GM21526 (cell line): ENCODE measurements around the gene TMEM151B.

Experiments
- ATAC-seq: cut with Tn5 transposase; IDR thresholded peaks from one replicate; pipeline ENCODE4 v1.9.1; 2021; ENCODE audit warnings: moderate library complexity; ENCODE audit not compliant: unreplicated experiment, low FRiP score

Gene TMEM151B

GRCh38 chr6:44276667-44277640, 6.7 kb downstream of the TMEM151B start:
- no peak for ATAC-seq

GRCh38 chr6:44277763-44278162, 7.5 kb downstream of the TMEM151B start:
- no peak for ATAC-seq

- ATAC-seq, result no peak
Observed at GRCh38 chr6:44278315-44278714, 8.1 kb downstream of the TMEM151B start.

GRCh38 chr6:44278774-44279697, 8.8 kb downstream of the TMEM151B start:
- no peak for ATAC-seq

GRCh38 chr6:44284121-44284520, 13.9 kb downstream of the TMEM151B start:
- no peak for ATAC-seq

GRCh38 chr6:44284867-44285266, 14.6 kb downstream of the TMEM151B start:
- no peak for ATAC-seq

- no peak for ATAC-seq
Observed at GRCh38 chr6:44285552-44286284, 15.5 kb downstream of the TMEM151B start.

- ATAC-seq, result no peak
Observed at GRCh38 chr6:44286285-44286565, 16.0 kb downstream of the TMEM151B start.

GRCh38 chr6:44286747-44287146, 16.5 kb downstream of the TMEM151B start:
- ATAC-seq, result no peak

- no peak for ATAC-seq
Observed at GRCh38 chr6:44289726-44290260, 19.5 kb downstream of the TMEM151B start.

- ATAC-seq, result no peak
Observed at GRCh38 chr6:44291841-44292240, 21.6 kb downstream of the TMEM151B start.

- no peak for ATAC-seq
Observed at GRCh38 chr6:44292661-44293365, 22.6 kb downstream of the TMEM151B start.

GRCh38 chr6:44294832-44295791, 24.9 kb downstream of the TMEM151B start:
- no peak for ATAC-seq

- no peak for ATAC-seq
Observed at GRCh38 chr6:44297063-44298038, 27.1 kb downstream of the TMEM151B start.

- no peak for ATAC-seq
Observed at GRCh38 chr6:44298055-44298803, 28.0 kb downstream of the TMEM151B start.

- no peak for ATAC-seq
Observed at GRCh38 chr6:44298864-44299263, 28.6 kb downstream of the TMEM151B start.

GRCh38 chr6:44300292-44300823, 30.1 kb downstream of the TMEM151B start:
- no peak for ATAC-seq
